H9 (cell line): ENCODE results near the gene ELF5. TPM values are rescaled to one million over a fixed set of nuclear protein-coding genes. Genes with fewer than 3 reads are reported as not detected.

ENCODE experiments used
- DNase-seq: peaks from one replicate; pipeline ENCODE4 v3.0.0-alpha.2; 2017
- H2AFZ ChIP-seq: one replicate; pipeline ENCODE4 v1.6.1; 2013; ENCODE audit warnings: mild to moderate bottlenecking, low read length, control low read depth, moderate library complexity
- H2AK5ac ChIP-seq: 2 replicates; pipeline ENCODE4 v1.6.1; 2013; ENCODE audit warnings: low read length, control low read depth, mixed read lengths; ENCODE audit not compliant: insufficient read length
- H2BK120ac ChIP-seq: one replicate; pipeline ENCODE4 v1.6.1; 2013; ENCODE audit warnings: low read depth, mild to moderate bottlenecking, low read length, control low read depth, inconsistent platforms; ENCODE audit not compliant: poor library complexity, severe bottlenecking
- H2BK12ac ChIP-seq: 2 replicates; pipeline ENCODE4 v1.6.1; 2013; ENCODE audit warnings: low read length, control low read depth, mixed read lengths, low read depth; ENCODE audit not compliant: insufficient read length
- H2BK15ac ChIP-seq: 2 replicates; pipeline ENCODE4 v1.6.1; 2013; ENCODE audit warnings: low read depth, low read length, control low read depth
- H2BK20ac ChIP-seq: one replicate; pipeline ENCODE4 v1.6.1; 2013; ENCODE audit warnings: low read depth, mild to moderate bottlenecking, low read length, control low read depth, inconsistent platforms; ENCODE audit not compliant: poor library complexity, severe bottlenecking
- H2BK5ac ChIP-seq: 2 replicates; pipeline ENCODE4 v1.6.1; 2013; ENCODE audit warnings: low read length, control low read depth, mixed read lengths; ENCODE audit not compliant: insufficient read length
- H3K14ac ChIP-seq: 2 replicates; pipeline ENCODE4 v1.6.1; 2013; ENCODE audit warnings: low read length, control low read depth; ENCODE audit not compliant: insufficient read depth
- H3K18ac ChIP-seq: 2 replicates; pipeline ENCODE4 v1.6.1; 2013; ENCODE audit warnings: low read depth, mild to moderate bottlenecking, mixed read lengths, low read length, control low read depth; ENCODE audit not compliant: insufficient read length
- H3K23ac ChIP-seq: 2 replicates; pipeline ENCODE4 v1.6.1; 2013; ENCODE audit warnings: low read length, control low read depth, mixed read lengths, low read depth; ENCODE audit not compliant: insufficient read length
- H3K23me2 ChIP-seq: 2 replicates; pipeline ENCODE4 v1.6.1; 2013; ENCODE audit warnings: low read depth, mild to moderate bottlenecking, mixed read lengths, low read length, control low read depth; ENCODE audit not compliant: insufficient read length, poor library complexity, severe bottlenecking
- H3K27ac ChIP-seq: 2 replicates; pipeline ENCODE4 v1.5.1; 2013; ENCODE audit warnings: low read length, control low read depth, mixed read lengths, low read depth; ENCODE audit not compliant: insufficient read length
- H3K27me3 ChIP-seq: 2 replicates; pipeline ENCODE4 v1.6.1; 2013; ENCODE audit warnings: low read length, control low read depth, inconsistent platforms; ENCODE audit not compliant: insufficient read depth
- H3K4ac ChIP-seq: 2 replicates; pipeline ENCODE4 v1.6.1; 2013; ENCODE audit warnings: low read depth, mild to moderate bottlenecking, control low read depth, inconsistent platforms, low read length, moderate library complexity
- H3K4me1 ChIP-seq: 2 replicates; pipeline ENCODE4 v1.6.1; 2013; ENCODE audit warnings: low read length, control low read depth, inconsistent platforms; ENCODE audit not compliant: insufficient read depth
- H3K4me2 ChIP-seq: 2 replicates; pipeline ENCODE4 v1.6.1; 2013; ENCODE audit warnings: low read length, control low read depth, mixed read lengths; ENCODE audit not compliant: insufficient read length, insufficient read depth
- H3K56ac ChIP-seq: 2 replicates; pipeline ENCODE4 v1.6.1; 2013; ENCODE audit warnings: low read depth, mild to moderate bottlenecking, mixed read lengths, low read length, control low read depth; ENCODE audit not compliant: insufficient read length
- H3K79me1 ChIP-seq: 2 replicates; pipeline ENCODE4 v1.6.1; 2013; ENCODE audit warnings: low read depth, mild to moderate bottlenecking, moderate library complexity, low read length, control low read depth, inconsistent platforms; ENCODE audit not compliant: insufficient read depth, poor library complexity, severe bottlenecking
- H3K79me2 ChIP-seq: 2 replicates; pipeline ENCODE4 v1.6.1; 2013; ENCODE audit warnings: low read length, control low read depth, inconsistent platforms; ENCODE audit not compliant: insufficient read depth
- H3K9ac ChIP-seq: 2 replicates; pipeline ENCODE4 v1.6.1; 2013; ENCODE audit warnings: low read length, control low read depth, mixed read lengths; ENCODE audit not compliant: insufficient read length; ENCODE audit errors: extremely low read depth
- H3K9me3 ChIP-seq: one replicate; pipeline ENCODE4 v1.6.1; 2013; ENCODE audit warnings: low read depth, low read length, inconsistent platforms; ENCODE audit not compliant: control insufficient read depth
- H3T11ph ChIP-seq: one replicate; pipeline ENCODE4 v1.6.1; 2013; ENCODE audit warnings: mild to moderate bottlenecking, low read length, control low read depth, inconsistent platforms
- H4K20me1 ChIP-seq: one replicate; pipeline ENCODE4 v1.6.1; 2013; ENCODE audit not compliant: control insufficient read depth, insufficient read length, insufficient read depth
- H4K5ac ChIP-seq: 2 replicates; pipeline ENCODE4 v1.6.1; 2013; ENCODE audit warnings: low read depth, mild to moderate bottlenecking, mixed read lengths, low read length, control low read depth; ENCODE audit not compliant: insufficient read length
- H4K8ac ChIP-seq: replicated peaks from 2 replicates; pipeline ENCODE4 v1.6.1; 2013; ENCODE audit warnings: low read length, control low read depth, mixed read lengths, low read depth; ENCODE audit not compliant: insufficient read length
- H4K91ac ChIP-seq: 2 replicates; pipeline ENCODE4 v1.6.1; 2013; ENCODE audit warnings: low read depth, mild to moderate bottlenecking, moderate library complexity, mixed read lengths, low read length, control low read depth; ENCODE audit not compliant: insufficient read length
- H3K27ac Mint-ChIP-seq, 3 experiments: 2 replicates in 2 of 3; 3 replicates in 1 of 3; pipeline ENCODE4 v1.8.0; 2020 to 2021; ENCODE audit warnings: mixed read lengths in 3 of 3, mild to moderate bottlenecking in 1 of 3, moderate library complexity in 1 of 3
- H3K27me3 Mint-ChIP-seq: 2 replicates; pipeline ENCODE4 v1.8.0; 2021; ENCODE audit warnings: low read depth, mild to moderate bottlenecking, moderate library complexity, mixed read lengths
- H3K36me3 Mint-ChIP-seq, 3 experiments: 2 replicates in 2 of 3; 3 replicates in 1 of 3; pipeline ENCODE4 v1.8.0; 2020 to 2021; ENCODE audit warnings: low read depth in 3 of 3, mixed read lengths in 3 of 3; ENCODE audit not compliant: insufficient read depth in 1 of 3
- H3K4me1 Mint-ChIP-seq, 2 experiments: 2 replicates each; pipeline ENCODE4 v1.8.0; 2020; ENCODE audit warnings: mixed read lengths in 2 of 2
- H3K4me3 Mint-ChIP-seq, 2 experiments: 2 replicates in 1 of 2; 3 replicates in 1 of 2; pipeline ENCODE4 v1.8.0; 2020 to 2021; ENCODE audit warnings: mild to moderate bottlenecking in 2 of 2, mixed read lengths in 2 of 2, moderate library complexity in 1 of 2
- H3K9me3 Mint-ChIP-seq, 2 experiments: 2 replicates in 1 of 2; 3 replicates in 1 of 2; pipeline ENCODE4 v1.8.0; 2020; ENCODE audit warnings: mild to moderate bottlenecking in 2 of 2, mixed read lengths in 2 of 2, moderate library complexity in 1 of 2
- WGBS: extraction: QIAGEN DNeasy Blood & Tissue Kit; methylation state at CpG from one replicate; pipeline ENCODE4 v1.1.7; 2013; ENCODE audit warnings: missing lambda C conversion rate, low lambda C conversion rate, mixed read lengths; ENCODE audit not compliant: insufficient read length; ENCODE audit errors: extremely low coverage; 5-methylcytosine and 5-hydroxymethylcytosine counted together
- total RNA-seq: library from RNA; stranded (reverse); gene quantifications from 2 replicates; pipeline ENCODE4 v1.2.1, GENCODE V29; 2021
- TF ChIP-seq, protein P1 (sequence below): fragments of 200-600 bp; sonication (generic); conservative IDR thresholded peaks from 3 replicates; pipeline ENCODE4 v1.8.0; 2021; ENCODE audit warnings: antibody characterized with exemption, mild to moderate bottlenecking

Gene ELF5
- total RNA-seq, 1 experiment from 2014 or later = not detected

DNA sequence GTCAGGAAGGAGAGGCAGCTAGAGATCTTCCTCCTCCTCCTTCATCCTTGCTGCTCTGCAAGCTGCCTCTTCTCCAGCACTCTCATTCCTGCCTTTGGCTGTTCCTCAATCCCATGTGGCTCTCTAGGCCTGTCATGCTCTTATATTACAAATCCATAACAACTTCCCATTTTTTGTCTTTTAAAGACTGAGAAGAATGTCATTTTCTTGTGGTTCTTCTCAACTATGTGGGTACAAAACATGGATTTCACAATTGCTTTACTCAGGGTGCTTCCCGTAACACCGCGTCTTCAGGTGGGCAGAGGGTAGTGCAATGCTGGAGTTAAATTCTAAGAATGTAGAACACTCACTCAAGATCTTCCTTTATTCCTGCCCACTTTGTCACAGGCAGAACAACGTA, 81.6 kb downstream of the ELF5 start:
- Histone ChIP-seq H4K8ac (no peak overlapping the region), H2AK5ac (no peak overlapping the region), H2BK20ac (no peak overlapping the region), H3K56ac (no peak overlapping the region), H3K27me3 (no peaks in the 10 kb centered on the region), H3K27ac (no peak overlapping the region), H3K4me1 (no peaks in the 10 kb centered on the region), H3K4ac (no peak overlapping the region), H3K9ac (no peak overlapping the region), H2BK12ac (no peak overlapping the region), H3K79me2 (no peaks in the 10 kb centered on the region), H3K23ac (no peak overlapping the region), H3K18ac (no peak overlapping the region), H4K5ac (no peak overlapping the region), H3K9me3 (no peaks in the 10 kb centered on the region), H3K14ac (no peak overlapping the region), H3K4me2 (no peak overlapping the region), H2BK120ac (no peak overlapping the region), H2BK5ac (no peak overlapping the region), H3T11ph (no peak overlapping the region), H2BK15ac (no peak overlapping the region), H4K91ac (no peak overlapping the region), H3K23me2 (no peaks in the 10 kb centered on the region), H3K79me1 (no peaks in the 10 kb centered on the region), H2AFZ (no peak overlapping the region), H4K20me1 (no peaks in the 10 kb centered on the region)
- Mint-ChIP-seq H3K9me3 (no peaks in the 10 kb centered on the region), H3K4me1 (no peaks in the 10 kb centered on the region), H3K27me3 (peaks cover 1% of the 10 kb centered on the region; the same call in 1 of the 2 replicates), H3K27ac (no peak overlapping the region), H3K4me3 (no peak overlapping the region), H3K36me3 (no peaks in the 10 kb centered on the region)
- DNase-seq = no peak
- TF ChIP-seq, protein P1, sequence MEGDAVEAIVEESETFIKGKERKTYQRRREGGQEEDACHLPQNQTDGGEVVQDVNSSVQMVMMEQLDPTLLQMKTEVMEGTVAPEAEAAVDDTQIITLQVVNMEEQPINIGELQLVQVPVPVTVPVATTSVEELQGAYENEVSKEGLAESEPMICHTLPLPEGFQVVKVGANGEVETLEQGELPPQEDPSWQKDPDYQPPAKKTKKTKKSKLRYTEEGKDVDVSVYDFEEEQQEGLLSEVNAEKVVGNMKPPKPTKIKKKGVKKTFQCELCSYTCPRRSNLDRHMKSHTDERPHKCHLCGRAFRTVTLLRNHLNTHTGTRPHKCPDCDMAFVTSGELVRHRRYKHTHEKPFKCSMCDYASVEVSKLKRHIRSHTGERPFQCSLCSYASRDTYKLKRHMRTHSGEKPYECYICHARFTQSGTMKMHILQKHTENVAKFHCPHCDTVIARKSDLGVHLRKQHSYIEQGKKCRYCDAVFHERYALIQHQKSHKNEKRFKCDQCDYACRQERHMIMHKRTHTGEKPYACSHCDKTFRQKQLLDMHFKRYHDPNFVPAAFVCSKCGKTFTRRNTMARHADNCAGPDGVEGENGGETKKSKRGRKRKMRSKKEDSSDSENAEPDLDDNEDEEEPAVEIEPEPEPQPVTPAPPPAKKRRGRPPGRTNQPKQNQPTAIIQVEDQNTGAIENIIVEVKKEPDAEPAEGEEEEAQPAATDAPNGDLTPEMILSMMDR = no peak
- no CpG with 5 or more reads among the region's 4 CpGs for WGBS

Other genes starting within 250 kb of the ELF5 start
- 5.3 and 5.5 TPM in 2 replicates for gene ABTB2, start 155.8 kb downstream of the ELF5 start, total RNA-seq
- gene CAT, start 74.9 kb downstream of the ELF5 start, total RNA-seq = 9.9 and 10.4 TPM in 2 replicates
- not detected in 2 replicates for gene EHF, start 107.3 kb upstream of the ELF5 start, total RNA-seq